ENCODE measurements around the gene ANGEL1. TPM values are rescaled to one million over a fixed set of nuclear protein-coding genes. Genes with fewer than 3 reads are reported as not detected.

The ANGEL1 gene
- total RNA-seq, 1 experiment from 2014 or later: 9.2 TPM

DNA sequence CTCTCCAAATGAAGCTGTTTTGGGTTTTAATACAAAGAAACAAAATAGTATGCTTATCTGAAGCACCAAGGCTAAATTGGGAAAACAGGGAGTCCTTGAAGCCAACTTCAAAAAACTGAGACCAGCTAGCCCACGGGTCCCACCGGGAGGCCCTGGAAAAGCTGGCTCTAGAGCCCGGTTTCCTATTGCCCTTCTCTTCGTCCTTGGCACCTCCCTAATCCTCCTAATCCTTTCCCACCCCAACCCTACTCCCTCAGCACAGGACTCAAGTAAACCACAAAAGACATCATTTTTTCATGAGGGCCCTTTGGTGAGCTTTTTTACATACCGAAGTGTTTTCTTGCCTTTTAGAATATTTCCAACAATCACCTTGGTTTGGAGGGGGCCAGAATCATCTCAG, 24.8 kb upstream of the ANGEL1 start:
- H3K27ac ChIP-seq (ENCODE audit: low read length): no peak overlapping the region
- no peak overlapping the region for H3K4me3 ChIP-seq (ENCODE audit: low read length)
- no TSS peak for BruUV-seq (replicated peaks)
- H3K36me3 ChIP-seq (ENCODE audit: low read depth, low read length): no peaks in the 10 kb centered on the region
- H3K79me2 ChIP-seq (ENCODE audit: low read length): no peaks in the 10 kb centered on the region
- no peak overlapping the region for H3K4me2 ChIP-seq (ENCODE audit: low read length)
- intact Hi-C loops (cut with micrococcal nuclease): no loop called here
- POLR2A ChIA-PET (ENCODE audit: unreplicated experiment): no interaction called here
- ATAC-seq (no peak), DNase-seq (no peak)
- no peaks in the 10 kb centered on the region for H3K9me3 ChIP-seq (ENCODE audit: low read length)
- no peak overlapping the region for H2AFZ ChIP-seq (ENCODE audit: low read length)
- no peaks in the 10 kb centered on the region for H3K4me1 ChIP-seq (ENCODE audit: insufficient read depth, low read length)
- H3K27me3 ChIP-seq (ENCODE audit: low read length): peaks cover 58% of the 10 kb centered on the region
- H4K20me1 ChIP-seq (ENCODE audit: low read length): no peaks in the 10 kb centered on the region
- no peak overlapping the region for H3K9ac ChIP-seq (ENCODE audit: low read length)
- H3F3A ChIP-seq (ENCODE audit: low read length, unreplicated experiment): no peaks in the 10 kb centered on the region
- no peaks in the 10 kb centered on the region for H3K9me2 ChIP-seq (replicated peaks; ENCODE audit: low read length)
- CTCF ChIA-PET: interaction anchor here (0.6 kb wide), 1 partner anchor 12 kb away, joined by 5 read pairs; no protein-coding TSS in a partner anchor
- TF ChIP-seq, protein P1, sequence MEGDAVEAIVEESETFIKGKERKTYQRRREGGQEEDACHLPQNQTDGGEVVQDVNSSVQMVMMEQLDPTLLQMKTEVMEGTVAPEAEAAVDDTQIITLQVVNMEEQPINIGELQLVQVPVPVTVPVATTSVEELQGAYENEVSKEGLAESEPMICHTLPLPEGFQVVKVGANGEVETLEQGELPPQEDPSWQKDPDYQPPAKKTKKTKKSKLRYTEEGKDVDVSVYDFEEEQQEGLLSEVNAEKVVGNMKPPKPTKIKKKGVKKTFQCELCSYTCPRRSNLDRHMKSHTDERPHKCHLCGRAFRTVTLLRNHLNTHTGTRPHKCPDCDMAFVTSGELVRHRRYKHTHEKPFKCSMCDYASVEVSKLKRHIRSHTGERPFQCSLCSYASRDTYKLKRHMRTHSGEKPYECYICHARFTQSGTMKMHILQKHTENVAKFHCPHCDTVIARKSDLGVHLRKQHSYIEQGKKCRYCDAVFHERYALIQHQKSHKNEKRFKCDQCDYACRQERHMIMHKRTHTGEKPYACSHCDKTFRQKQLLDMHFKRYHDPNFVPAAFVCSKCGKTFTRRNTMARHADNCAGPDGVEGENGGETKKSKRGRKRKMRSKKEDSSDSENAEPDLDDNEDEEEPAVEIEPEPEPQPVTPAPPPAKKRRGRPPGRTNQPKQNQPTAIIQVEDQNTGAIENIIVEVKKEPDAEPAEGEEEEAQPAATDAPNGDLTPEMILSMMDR (conservative IDR thresholded peaks at IDR 0.05; ENCODE audit: low read depth, low read length): no peak
- no peak for TF ChIP-seq EZH2 (IDR thresholded peaks at IDR 0.05; ENCODE audit: low read length, unreplicated experiment)
- TF ChIP-seq EZH2phosphoT487 (IDR thresholded peaks at IDR 0.05; ENCODE audit: borderline replicate concordance, low read length): no peak

GRCh38 chr14:76836029-76836630, 23.4 kb upstream of the ANGEL1 start:
- no peaks in the 10 kb centered on the region for H3K9me3 ChIP-seq (ENCODE audit: low read length)
- H3F3A ChIP-seq (ENCODE audit: low read length, unreplicated experiment): no peaks in the 10 kb centered on the region
- no peak overlapping the region for H3K9ac ChIP-seq (ENCODE audit: low read length)
- ChIA-PET CTCF (no interaction called here), POLR2A (ENCODE audit: unreplicated experiment) (no interaction called here)
- H3K9me2 ChIP-seq (replicated peaks; ENCODE audit: low read length): no peaks in the 10 kb centered on the region
- no peaks in the 10 kb centered on the region for H4K20me1 ChIP-seq (ENCODE audit: low read length)
- no peaks in the 10 kb centered on the region for H3K36me3 ChIP-seq (ENCODE audit: low read depth, low read length)
- H3K27ac ChIP-seq (ENCODE audit: low read length): no peak overlapping the region
- no peaks in the 10 kb centered on the region for H3K79me2 ChIP-seq (ENCODE audit: low read length)
- no peak overlapping the region for H3K4me3 ChIP-seq (ENCODE audit: low read length)
- H3K4me1 ChIP-seq (ENCODE audit: insufficient read depth, low read length): no peaks in the 10 kb centered on the region
- intact Hi-C loops (cut with micrococcal nuclease): no loop called here
- H3K4me2 ChIP-seq (ENCODE audit: low read length): no peak overlapping the region
- DNase-seq (no peak), ATAC-seq (no peak)
- H3K27me3 ChIP-seq (ENCODE audit: low read length): peaks cover 59% of the 10 kb centered on the region
- H2AFZ ChIP-seq (ENCODE audit: low read length): no peak overlapping the region
- TF ChIP-seq, protein P1 (conservative IDR thresholded peaks at IDR 0.05; ENCODE audit: low read depth, low read length): no peak
- TF ChIP-seq EZH2 (IDR thresholded peaks at IDR 0.05; ENCODE audit: low read length, unreplicated experiment): no peak
- no peak for TF ChIP-seq EZH2phosphoT487 (IDR thresholded peaks at IDR 0.05; ENCODE audit: borderline replicate concordance, low read length)
- BruUV-seq (replicated peaks): no TSS peak

DNA sequence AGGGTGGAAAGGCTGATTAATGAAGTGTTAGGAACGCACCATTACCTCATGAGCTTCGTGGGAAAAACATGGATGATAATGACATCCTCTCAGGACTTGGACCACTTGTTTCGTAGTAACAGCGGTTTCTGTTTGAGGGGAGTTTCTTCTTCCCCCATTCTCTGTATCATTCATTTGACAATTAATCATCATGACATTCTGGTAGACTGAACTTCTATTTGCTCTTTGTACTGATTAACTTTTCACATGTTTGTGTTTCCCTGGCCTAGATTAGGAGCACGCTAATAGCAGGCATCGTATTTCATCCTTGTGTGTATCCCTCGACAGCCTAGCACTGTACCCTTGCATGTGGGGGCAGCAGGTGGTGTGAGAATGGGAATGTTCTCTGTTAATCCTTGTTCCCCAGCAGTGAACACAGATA, 21.6 kb upstream of the ANGEL1 start:
- no peak overlapping the region for H2AFZ ChIP-seq (ENCODE audit: low read length)
- H3K4me2 ChIP-seq (ENCODE audit: low read length): no peak overlapping the region
- H3K79me2 ChIP-seq (ENCODE audit: low read length): no peaks in the 10 kb centered on the region
- no peaks in the 10 kb centered on the region for H3K36me3 ChIP-seq (ENCODE audit: low read depth, low read length)
- POLR2A ChIA-PET (ENCODE audit: unreplicated experiment): no interaction called here
- CTCF ChIA-PET: no interaction called here
- no peak overlapping the region for H3K4me3 ChIP-seq (ENCODE audit: low read length)
- H3K27ac ChIP-seq (ENCODE audit: low read length): no peak overlapping the region
- intact Hi-C loops (cut with micrococcal nuclease): no loop called here
- ATAC-seq (no peak), DNase-seq (no peak)
- peaks cover 55% of the 10 kb centered on the region for H3K27me3 ChIP-seq (ENCODE audit: low read length)
- TF ChIP-seq, protein P1 (conservative IDR thresholded peaks at IDR 0.05; ENCODE audit: low read depth, low read length): no peak
- no peaks in the 10 kb centered on the region for H3K9me2 ChIP-seq (replicated peaks; ENCODE audit: low read length)
- no peaks in the 10 kb centered on the region for H4K20me1 ChIP-seq (ENCODE audit: low read length)
- H3K4me1 ChIP-seq (ENCODE audit: insufficient read depth, low read length): no peaks in the 10 kb centered on the region
- no peaks in the 10 kb centered on the region for H3K9me3 ChIP-seq (ENCODE audit: low read length)
- no peak overlapping the region for H3K9ac ChIP-seq (ENCODE audit: low read length)
- BruUV-seq (replicated peaks): no TSS peak
- H3F3A ChIP-seq (ENCODE audit: low read length, unreplicated experiment): no peaks in the 10 kb centered on the region
